CD4-positive, alpha-beta T cell treated with Interleukin-6 for 4 hours (primary cell): Measurements from ENCODE around the gene CLSTN3.

Source experiments
- DNase-seq: peaks from one replicate; pipeline ENCODE4 v3.0.0-alpha.2; 2020; ENCODE audit warnings: mixed read lengths

The CLSTN3 gene

GRCh38 chr12:7193674-7194073 is 63.5 kb downstream of the CLSTN3 start:
- no peak for DNase-seq

GRCh38 chr12:7197841-7198240 is 67.7 kb downstream of the CLSTN3 start:
- no peak for DNase-seq

- DNase-seq = no peak
Measured at GRCh38 chr12:7203109-7203508, 72.9 kb downstream of the CLSTN3 start.

- DNase-seq = no peak
Measured at GRCh38 chr12:7205091-7205490, 74.9 kb downstream of the CLSTN3 start.

GRCh38 chr12:7206691-7207090 is 76.5 kb downstream of the CLSTN3 start:
- no peak for DNase-seq

GRCh38 chr12:7207866-7208625 is 77.9 kb downstream of the CLSTN3 start:
- no peak for DNase-seq
